Eye (tissue), 1 donor: ENCODE data around the gene ARHGEF19.
"Not testable (repeated sequence)": the region's sequence is repeated elsewhere in the genome, so short reads cannot be mapped to it uniquely, and the experiment has no call there.

Experiments
- DNase-seq: peaks from one replicate; pipeline ENCODE4 v3.0.0-alpha.2; 2015

ARHGEF19 gene

GRCh38 chr1:16178596-16179497 is 33.6 kb downstream of the ARHGEF19 start:
- DNase-seq, result no peak

GRCh38 chr1:16177306-16177705 is 35.1 kb downstream of the ARHGEF19 start:
- no peak for DNase-seq

- DNase-seq, result no peak
These were observed 35.8 kb downstream of the ARHGEF19 start for GRCh38 chr1:16176653-16177052.

- peak; percentile 90 for DNase-seq
These were observed 36.6 kb downstream of the ARHGEF19 start for GRCh38 chr1:16175610-16176553.

DNA sequence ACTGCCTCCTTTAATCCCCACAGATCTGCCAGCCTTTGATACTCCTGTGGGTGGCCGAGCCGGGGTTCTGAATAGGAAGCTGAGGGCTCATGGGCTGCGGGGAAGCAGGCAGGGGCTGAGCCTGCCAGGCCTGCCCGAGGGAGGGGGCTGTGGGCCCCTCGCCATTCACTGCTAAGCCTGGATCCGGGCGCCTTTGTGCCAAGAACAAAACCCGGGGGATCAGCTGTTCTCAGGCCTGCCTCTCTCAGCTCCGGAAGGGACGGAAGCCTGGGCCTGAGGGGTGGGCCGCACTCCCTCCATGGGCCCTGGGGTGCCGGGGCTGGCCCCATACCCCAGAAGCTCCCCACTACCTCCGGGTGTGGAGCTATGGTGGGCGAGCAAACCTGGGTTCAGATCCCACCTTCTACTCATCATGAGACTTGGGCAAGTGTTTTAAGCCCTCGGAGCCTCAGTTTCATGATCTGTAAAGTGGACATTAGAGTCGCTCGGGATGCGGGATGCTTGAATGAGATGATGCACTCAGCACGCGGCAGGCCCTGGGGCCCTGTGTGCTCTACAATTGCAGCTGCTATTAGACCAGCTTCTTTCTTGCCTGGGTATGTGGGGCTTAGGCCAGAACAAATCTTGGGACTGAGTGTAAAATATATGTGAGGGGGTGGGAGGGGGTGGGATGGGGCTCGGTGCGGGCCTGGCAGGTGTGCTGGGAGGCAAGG is 37.4 kb downstream of the ARHGEF19 start:
- DNase-seq, result peak; percentile 65

GRCh38 chr1:16174261-16174868 is 38.1 kb downstream of the ARHGEF19 start:
- DNase-seq, result no peak

DNA sequence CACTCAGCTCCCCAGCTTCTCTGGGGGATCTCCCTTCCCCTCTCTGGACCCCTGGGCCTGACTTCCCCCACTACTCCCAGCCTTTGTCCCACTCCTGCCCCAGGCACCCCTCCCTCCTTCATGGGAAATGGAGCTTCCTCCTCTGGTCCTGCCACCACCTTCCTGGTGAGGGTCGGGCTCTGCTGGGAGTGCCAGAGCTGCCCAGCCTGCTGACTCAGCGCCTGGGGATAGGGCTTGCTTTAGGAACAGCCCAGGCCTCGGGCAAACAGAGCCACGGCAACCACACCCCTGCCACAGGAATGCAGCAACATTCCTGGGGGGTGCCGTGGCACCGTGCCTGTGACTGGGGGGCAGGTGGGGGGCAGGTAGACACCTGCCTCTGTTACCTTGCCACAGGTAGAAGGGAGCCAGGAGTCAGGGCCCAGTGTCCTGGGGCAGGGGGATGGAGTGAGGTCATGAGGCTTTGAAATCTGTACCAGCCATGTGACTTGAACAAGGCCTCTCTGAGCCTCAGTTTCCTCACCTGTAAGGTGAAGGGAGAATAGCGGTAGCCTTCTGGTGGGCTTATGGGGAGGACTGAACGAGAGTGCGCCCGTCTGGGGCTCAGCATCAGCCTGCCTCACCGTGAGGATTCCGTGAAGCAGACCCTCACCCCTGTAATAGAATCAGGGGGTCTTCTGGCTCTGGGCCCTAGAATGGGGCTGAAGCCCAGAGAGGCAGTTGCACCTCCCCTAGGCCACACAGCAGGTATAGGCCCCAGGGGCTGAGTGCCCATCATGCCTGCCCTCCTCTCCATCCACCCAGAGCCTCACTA is 38.8 kb downstream of the ARHGEF19 start:
- peak; percentile 17 for DNase-seq

- no peak for DNase-seq
These were observed 39.4 kb downstream of the ARHGEF19 start for GRCh38 chr1:16172964-16173446.

DNA sequence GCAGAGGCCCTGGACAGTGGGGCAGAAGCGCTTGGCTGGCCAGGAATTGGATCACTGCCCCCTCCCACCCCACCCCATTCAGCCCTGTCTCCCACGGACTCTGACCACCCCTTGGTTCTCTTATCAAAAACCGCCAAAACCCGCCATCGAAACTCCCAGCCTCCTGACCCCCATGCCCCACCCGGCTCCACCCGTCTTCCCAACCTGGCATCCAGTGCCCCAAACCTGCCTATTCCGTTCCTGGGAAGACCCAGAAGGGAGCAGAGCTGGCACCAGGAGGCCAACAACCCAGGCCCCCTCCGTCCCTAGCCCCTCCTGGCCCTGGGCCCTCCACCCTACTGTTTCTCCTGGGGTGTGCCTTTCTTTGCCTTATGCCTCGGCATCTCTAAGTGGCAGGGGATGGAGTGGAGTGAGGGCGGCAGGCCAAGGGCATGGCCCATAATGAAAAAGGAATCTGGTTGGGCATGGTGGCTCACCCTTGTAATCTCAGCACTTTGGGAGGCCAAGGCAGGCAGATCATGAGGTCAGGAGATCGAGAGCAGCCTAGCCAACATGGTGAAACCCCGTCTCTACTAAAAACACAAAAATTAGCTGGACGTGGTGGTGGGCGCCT is 40.1 kb downstream of the ARHGEF19 start:
- no peak for DNase-seq

- no peak for DNase-seq
These were observed 40.9 kb downstream of the ARHGEF19 start for GRCh38 chr1:16171314-16172151.

GRCh38 chr1:16170283-16170673 is 42.2 kb downstream of the ARHGEF19 start:
- no peak for DNase-seq

- no peak for DNase-seq
These were observed 43.7 kb downstream of the ARHGEF19 start for GRCh38 chr1:16168622-16169360.

GRCh38 chr1:16168144-16168495 is 44.3 kb downstream of the ARHGEF19 start:
- not testable (repeated sequence) for DNase-seq

DNA sequence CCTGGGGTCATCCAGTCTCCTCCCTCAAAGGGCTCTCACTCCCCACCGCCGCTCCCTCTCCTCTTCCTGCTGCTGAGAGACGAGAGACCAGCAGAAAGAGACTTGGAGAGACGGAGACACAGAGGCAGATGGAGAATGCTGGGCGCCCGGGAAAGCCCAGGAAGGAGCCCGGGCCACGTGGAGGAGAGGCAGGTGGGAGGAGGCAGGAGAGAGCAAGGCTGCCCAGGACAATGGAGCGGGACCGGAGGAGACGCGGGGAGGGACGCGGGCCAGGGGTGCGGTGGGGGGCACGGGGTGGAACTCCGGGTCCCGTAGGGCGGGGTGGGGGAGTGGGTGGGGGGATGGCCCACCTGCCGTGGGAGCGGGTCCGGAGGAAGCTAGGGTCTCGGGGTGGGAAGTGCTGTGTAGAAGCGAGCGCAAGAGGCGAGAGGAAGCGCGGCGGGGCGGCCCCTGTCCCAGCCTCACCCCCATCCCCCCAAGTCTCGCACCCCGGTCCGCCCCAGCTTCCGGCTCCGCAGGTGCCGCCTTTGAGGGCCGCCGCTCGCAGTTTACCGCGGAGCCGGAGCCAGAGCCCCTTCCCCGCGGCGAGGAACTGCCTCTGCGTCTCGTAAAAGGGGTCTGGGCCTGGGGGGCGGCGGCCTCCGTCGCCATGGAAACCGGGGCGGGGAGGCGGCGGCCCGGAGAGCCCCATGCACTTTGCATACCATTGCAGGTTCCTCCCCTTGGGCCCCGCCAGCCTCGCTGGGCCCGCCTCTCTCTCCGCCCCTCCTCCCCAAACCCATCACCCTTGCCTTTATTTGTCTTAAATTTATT is 44.9 kb downstream of the ARHGEF19 start:
- DNase-seq, result peak; percentile 89

DNA sequence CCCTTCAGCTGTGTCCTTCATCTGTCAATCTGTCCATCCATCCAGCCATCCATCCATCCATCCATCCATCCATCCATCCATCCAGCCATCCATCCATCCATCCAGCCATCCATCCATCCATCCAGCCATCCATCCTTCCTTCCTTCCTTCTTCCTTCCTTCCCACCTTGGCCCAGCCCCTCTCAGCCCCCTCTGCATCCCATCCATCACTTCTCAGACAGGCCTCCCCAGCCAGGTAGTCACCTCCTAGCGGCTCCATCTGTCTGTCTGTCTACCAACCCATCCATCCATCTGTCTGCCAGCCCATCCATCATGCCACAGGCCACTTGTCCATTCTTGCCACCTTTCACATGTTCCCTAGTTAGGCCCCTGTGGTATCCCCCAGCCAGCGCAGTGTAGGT is 46.3 kb downstream of the ARHGEF19 start:
- no peak for DNase-seq

DNA sequence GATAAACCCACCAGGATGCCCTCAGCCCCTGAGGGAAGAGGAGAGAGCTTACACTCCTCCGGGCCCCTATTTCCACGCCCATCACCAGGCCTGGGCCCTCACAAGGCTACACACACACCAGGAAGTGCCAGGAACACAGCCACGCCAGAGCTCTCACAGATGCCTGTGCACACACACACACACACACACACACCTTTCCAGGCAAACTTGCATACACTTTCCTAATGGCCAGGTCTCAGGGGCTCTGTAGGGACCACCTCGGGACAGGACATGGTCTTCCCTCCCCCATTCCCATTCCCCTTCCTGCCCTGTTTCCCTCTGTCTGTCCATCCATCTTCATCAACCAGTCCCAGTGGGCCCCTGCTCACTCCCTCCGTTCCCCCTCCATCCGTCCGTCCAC is 46.9 kb downstream of the ARHGEF19 start:
- no peak for DNase-seq

- peak; percentile 17 for DNase-seq
These were observed 47.4 kb downstream of the ARHGEF19 start for GRCh38 chr1:16165073-16165364.

GRCh38 chr1:16164213-16165072 is 48.0 kb downstream of the ARHGEF19 start:
- peak; percentile 84 for DNase-seq
